ENCODE results near the gene WDR6.

The WDR6 gene

GRCh38 chr3:49028673-49029562, 21.7 kb downstream of the WDR6 start, which contains the start of gene IMPDH2:
IMPDH2 (minus strand) TSS chr3:49029398; CDS start chr3:49029350, 48 bp downstream.
- peak; percentile 96 for DNase-seq

DNA sequence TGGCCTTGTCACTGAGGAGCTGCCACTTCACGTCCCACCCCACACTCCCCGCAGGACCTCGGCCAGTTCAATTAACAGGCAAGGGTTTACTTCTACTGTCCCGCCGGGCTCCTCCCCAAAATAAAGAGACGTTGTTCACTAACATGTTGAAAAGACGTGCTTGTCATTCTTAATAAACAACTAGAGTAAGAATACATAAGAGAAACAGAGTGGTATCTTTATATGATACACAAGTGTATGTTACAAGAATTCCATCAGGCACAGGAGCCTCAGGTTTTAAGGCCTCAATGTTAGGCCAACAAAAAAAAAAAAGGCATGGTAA, 22.3 kb downstream of the WDR6 start:
- no peak for DNase-seq

- no peak for DNase-seq
These were observed 23.1 kb downstream of the WDR6 start for GRCh38 chr3:49030321-49030720.

DNA sequence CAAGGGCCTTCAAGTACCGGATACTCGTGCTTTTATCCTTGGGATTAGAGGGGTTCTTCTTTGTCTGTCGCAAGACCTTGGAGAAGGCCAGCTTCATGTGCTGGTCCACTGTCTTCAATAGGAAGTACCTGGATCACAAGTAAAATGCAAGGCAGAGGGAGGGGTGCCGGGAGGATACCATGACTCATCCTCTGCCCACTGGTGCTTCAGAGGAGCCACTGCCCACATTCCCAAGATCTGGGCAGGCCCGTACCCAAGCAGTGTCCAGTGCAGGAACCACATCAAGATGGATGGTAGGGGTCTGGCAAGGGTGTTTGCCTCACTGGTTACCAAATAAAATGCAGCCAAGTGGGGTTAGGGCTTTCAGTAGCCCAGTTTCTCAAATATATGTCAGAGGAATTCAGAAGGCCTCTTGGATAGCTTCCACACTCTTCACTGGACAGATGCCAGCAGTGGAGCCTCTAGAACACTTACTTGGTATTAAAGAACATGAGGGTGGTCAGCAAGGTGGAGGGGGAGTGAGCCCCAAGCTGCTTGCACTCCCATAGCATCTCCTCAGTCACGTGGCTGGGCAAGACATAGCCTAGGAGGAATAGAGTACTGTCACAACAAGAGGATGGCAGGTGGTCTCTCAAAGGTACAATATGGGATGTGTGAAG, 25.6 kb downstream of the WDR6 start:
- no peak for DNase-seq

- no peak for DNase-seq
These were observed 27.5 kb downstream of the WDR6 start for GRCh38 chr3:49034650-49035049.

DNA sequence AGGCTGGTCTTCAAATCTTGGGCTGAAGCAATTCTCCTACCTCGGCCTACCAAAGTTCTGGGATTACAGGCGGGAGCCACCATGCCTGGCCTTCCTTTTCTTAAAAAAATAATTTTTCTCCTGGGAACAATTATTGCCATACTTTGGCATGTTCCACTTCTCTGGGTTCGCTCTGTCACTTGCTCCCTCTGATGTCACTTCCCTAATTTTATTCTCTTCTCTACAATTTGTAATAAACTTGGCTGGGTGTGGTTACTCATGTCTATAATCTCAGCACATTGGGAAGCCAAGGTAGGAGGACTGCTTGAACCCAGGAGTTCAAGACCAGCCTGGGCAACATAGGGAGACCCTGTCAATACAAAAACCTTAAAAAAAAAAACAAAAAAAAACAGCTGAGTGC, 28.1 kb downstream of the WDR6 start:
- DNase-seq, result no peak

- no peak for DNase-seq
These were observed 46.4 kb downstream of the WDR6 start for GRCh38 chr3:49053543-49053942.

GRCh38 chr3:49054344-49054862, 47.2 kb downstream of the WDR6 start:
- no peak for DNase-seq

GRCh38 chr3:49057268-49057667, 50.1 kb downstream of the WDR6 start:
- DNase-seq, result no peak

GRCh38 chr3:49058011-49058410, 50.8 kb downstream of the WDR6 start:
- DNase-seq, result no peak

Data from CD4-positive, alpha-beta T cell treated with Interleukin-12 subunit alpha and Interleukin-12 subunit beta, for 1 hour (primary cell).